ENCODE data around the gene KCNS3. TPM values are rescaled to one million over a fixed set of nuclear protein-coding genes. Genes with fewer than 3 reads are reported as not detected.

KCNS3 gene
- total and polyA plus RNA-seq, 12 donors = 0.50 to 4.3 (median 1.8) TPM

DNA sequence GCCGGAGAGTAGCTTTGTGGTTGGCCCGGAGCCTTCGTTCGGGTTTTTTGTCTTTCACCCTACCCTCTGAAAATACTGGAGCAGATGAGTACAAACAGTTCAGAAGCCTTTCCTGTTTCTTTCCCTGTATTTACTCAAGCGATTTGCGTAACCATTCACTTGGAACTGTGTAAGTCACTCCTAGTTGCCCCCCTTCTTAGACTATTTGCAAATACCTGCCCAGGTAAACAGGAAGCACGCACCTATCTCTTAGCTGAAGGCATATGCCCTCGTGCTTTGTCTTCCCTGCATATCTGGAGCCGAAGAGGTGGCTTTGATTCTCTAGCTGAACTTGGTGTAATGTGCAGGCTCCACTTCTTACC is 1.4 kb downstream of the KCNS3 start:
- Histone ChIP-seq H3K4me3 (peak overlapping the region in 1 of 4 donors; percentile 75), H3K9me3 (replicated peaks in 1 of 3) (no peaks in the 10 kb centered on the region), H3K4me1 (replicated peaks in 1 of 2) (peaks cover 10 to 12% of the 10 kb centered on the region in 2 donors), H3K27ac (no peak overlapping the region), H3K27me3 (peaks cover 13% of the 10 kb centered on the region), H3K36me3 (replicated peaks in 1 of 2) (no peaks in the 10 kb centered on the region)
- TF ChIP-seq, protein P1, sequence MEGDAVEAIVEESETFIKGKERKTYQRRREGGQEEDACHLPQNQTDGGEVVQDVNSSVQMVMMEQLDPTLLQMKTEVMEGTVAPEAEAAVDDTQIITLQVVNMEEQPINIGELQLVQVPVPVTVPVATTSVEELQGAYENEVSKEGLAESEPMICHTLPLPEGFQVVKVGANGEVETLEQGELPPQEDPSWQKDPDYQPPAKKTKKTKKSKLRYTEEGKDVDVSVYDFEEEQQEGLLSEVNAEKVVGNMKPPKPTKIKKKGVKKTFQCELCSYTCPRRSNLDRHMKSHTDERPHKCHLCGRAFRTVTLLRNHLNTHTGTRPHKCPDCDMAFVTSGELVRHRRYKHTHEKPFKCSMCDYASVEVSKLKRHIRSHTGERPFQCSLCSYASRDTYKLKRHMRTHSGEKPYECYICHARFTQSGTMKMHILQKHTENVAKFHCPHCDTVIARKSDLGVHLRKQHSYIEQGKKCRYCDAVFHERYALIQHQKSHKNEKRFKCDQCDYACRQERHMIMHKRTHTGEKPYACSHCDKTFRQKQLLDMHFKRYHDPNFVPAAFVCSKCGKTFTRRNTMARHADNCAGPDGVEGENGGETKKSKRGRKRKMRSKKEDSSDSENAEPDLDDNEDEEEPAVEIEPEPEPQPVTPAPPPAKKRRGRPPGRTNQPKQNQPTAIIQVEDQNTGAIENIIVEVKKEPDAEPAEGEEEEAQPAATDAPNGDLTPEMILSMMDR (IDR thresholded peaks at IDR 0.05) = no peak
- TF ChIP-seq POLR2A (IDR thresholded peaks at IDR 0.05) = no peak
- intact Hi-C loops (cut with DNase I) = no loop called here
- no peak for DNase-seq
- 51 to 61% (median 53%) methylated on average over 9 of the region's 9 CpGs for WGBS, 4 donors

DNA sequence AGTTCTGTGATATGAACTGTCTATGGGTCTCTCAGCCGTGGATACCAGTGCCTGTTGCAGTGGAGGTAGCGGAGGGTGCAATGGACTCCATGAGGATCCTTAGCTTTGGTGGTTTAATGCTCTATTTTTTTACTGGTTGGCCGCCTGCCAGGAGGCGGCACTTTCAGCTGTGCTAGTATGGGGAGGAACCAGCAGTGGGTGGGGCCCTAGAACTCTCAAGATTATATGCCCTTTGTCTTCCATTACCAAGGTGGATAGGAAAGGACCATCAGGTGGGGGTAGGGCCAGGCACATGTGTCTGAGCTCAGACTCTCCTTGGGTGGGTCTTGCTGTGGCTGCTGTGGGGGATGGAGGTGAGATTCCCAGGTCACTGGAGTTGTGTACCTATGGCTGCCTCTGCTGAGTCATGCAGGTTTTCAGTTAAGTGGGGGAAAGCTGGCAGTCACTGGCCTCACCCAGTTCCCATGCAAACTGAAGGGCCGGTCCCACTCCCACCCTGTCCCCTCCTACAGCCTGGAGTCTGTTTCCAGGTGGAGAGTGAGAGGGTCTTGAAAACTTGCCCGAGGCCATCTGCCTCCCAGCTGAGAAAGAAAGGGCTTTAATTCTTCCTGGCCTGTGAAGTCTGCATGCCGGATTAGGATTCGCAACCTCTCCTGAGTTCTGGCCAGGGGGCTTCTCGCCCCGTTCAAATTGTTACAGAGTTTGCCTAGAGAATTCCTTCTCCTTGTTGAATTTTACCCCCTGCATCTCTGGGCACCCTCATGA is 14.5 kb downstream of the KCNS3 start:
- Histone ChIP-seq H3K4me1 (replicated peaks in 1 of 2) (no peaks in the 10 kb centered on the region), H3K27ac (no peak overlapping the region), H3K9me3 (replicated peaks in 1 of 3) (peaks cover 0 to 6% (median 0%) of the 10 kb centered on the region in 3 donors), H3K27me3 (no peaks in the 10 kb centered on the region), H3K36me3 (replicated peaks in 1 of 2) (no peaks in the 10 kb centered on the region), H3K4me3 (no peak overlapping the region)
- WGBS, 4 donors = 71 to 83% (median 75%) methylated on average over 7 to 10 of the region's 10 CpGs
- TF ChIP-seq POLR2A (IDR thresholded peaks at IDR 0.05) = no peak
- TF ChIP-seq, protein P1 (IDR thresholded peaks at IDR 0.05) = no peak
- intact Hi-C loops (cut with DNase I) = no loop called here
- DNase-seq = no peak

DNA sequence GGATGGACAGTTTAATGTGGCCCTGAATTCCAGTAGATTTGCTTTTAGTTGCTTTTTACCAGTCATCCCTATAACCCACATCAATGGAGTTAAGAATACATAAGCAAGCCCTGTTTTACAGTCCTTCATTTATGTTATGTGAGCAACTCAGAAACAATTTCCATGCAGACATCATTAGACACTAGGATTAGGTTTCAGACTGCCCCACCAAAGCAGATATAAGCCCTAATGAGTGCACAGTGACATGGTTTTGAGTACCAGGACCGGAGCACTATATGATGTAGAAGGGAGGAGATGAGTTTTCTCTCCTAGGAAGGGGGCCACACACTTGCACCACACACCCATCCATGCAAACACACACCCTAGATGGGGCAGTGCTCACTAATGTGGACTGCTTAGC is 15.5 kb downstream of the KCNS3 start:
- H3K4me3 ChIP-seq = no peak overlapping the region
- H3K9me3 ChIP-seq (replicated peaks in 1 of 3) = peaks cover 0 to 6% (median 0%) of the 10 kb centered on the region in 3 donors
- no peak for TF ChIP-seq POLR2A (IDR thresholded peaks at IDR 0.05)
- TF ChIP-seq, protein P1 (IDR thresholded peaks at IDR 0.05) = no peak
- 0 to 57% (median 20%) methylated on average over 1 of the region's 1 CpG for WGBS, 4 donors
- H3K4me1 ChIP-seq (replicated peaks in 1 of 2) = no peaks in the 10 kb centered on the region
- H3K27me3 ChIP-seq = no peaks in the 10 kb centered on the region
- no peak for DNase-seq
- intact Hi-C loops (cut with DNase I) = no loop called here
- H3K36me3 ChIP-seq (replicated peaks in 1 of 2) = no peaks in the 10 kb centered on the region
- H3K27ac ChIP-seq = no peak overlapping the region

DNA sequence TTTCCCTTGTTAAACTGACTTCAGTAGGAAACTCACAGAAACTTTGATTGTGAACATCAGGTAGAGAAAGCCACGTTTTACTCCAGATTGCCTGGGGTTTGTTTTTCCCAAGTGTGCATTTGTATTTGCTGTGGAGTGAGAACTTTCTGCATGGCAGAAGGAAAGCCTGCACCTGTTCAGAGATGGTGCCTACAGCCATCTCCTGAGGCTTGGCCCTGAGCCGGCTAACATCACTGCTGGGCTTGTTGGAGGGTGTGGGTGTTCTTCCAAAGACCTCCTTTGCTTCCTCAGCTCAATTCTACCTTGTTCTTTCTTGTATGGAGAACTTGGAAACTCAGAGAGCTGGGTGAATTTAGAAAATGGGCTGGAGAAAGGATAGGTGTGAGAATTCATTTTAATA is 16.1 kb downstream of the KCNS3 start:
- no peaks in the 10 kb centered on the region for H3K4me1 ChIP-seq (replicated peaks in 1 of 2)
- H3K27me3 ChIP-seq = no peaks in the 10 kb centered on the region
- no peak for DNase-seq
- 59 to 76% (median 67%) methylated on average over 2 of the region's 2 CpGs for WGBS, 4 donors
- intact Hi-C loops (cut with DNase I) = no loop called here
- H3K9me3 ChIP-seq (replicated peaks in 1 of 3) = peaks cover 0 to 6% (median 0%) of the 10 kb centered on the region in 3 donors
- H3K4me3 ChIP-seq = no peak overlapping the region
- H3K27ac ChIP-seq = no peak overlapping the region
- no peaks in the 10 kb centered on the region for H3K36me3 ChIP-seq (replicated peaks in 1 of 2)
- TF ChIP-seq POLR2A (IDR thresholded peaks at IDR 0.05) = no peak
- TF ChIP-seq, protein P1 (IDR thresholded peaks at IDR 0.05) = no peak

Measured in adrenal gland (tissue), 12 donors.